ENCODE data around the gene RBSN.

The RBSN gene

DNA sequence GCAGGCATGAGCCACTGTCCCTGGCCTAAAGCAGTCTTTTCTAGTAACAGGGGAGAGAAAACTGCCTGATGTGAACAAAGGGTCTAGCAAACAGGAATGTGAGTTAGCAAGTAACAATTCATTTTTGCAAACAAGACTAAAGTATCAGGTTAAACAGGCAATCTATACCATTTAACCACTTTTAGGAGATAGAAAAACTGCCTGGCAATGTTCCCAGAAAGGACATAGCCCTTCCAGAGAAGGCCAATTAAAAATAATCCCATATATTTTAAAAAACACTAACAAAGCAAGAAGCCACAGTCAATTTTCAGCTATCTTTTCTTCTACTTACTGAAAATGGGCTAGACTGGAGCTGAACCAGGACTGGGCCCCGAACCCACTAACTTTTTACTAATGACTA lies 6.3 kb downstream of the RBSN start:
- H3K4me3 ChIP-seq (ENCODE audit: low read depth, low read length): no peak overlapping the region
- no peaks in the 10 kb centered on the region for H3K4me1 ChIP-seq
- TF ChIP-seq, protein P1, sequence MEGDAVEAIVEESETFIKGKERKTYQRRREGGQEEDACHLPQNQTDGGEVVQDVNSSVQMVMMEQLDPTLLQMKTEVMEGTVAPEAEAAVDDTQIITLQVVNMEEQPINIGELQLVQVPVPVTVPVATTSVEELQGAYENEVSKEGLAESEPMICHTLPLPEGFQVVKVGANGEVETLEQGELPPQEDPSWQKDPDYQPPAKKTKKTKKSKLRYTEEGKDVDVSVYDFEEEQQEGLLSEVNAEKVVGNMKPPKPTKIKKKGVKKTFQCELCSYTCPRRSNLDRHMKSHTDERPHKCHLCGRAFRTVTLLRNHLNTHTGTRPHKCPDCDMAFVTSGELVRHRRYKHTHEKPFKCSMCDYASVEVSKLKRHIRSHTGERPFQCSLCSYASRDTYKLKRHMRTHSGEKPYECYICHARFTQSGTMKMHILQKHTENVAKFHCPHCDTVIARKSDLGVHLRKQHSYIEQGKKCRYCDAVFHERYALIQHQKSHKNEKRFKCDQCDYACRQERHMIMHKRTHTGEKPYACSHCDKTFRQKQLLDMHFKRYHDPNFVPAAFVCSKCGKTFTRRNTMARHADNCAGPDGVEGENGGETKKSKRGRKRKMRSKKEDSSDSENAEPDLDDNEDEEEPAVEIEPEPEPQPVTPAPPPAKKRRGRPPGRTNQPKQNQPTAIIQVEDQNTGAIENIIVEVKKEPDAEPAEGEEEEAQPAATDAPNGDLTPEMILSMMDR (IDR thresholded peaks at IDR 0.05; ENCODE audit: low read depth, low read length): no peak
- no peak for DNase-seq
- no peaks in the 10 kb centered on the region for H3K36me3 ChIP-seq
- H3K9me3 ChIP-seq: no peaks in the 10 kb centered on the region
- H3K27me3 ChIP-seq: no peaks in the 10 kb centered on the region

DNA sequence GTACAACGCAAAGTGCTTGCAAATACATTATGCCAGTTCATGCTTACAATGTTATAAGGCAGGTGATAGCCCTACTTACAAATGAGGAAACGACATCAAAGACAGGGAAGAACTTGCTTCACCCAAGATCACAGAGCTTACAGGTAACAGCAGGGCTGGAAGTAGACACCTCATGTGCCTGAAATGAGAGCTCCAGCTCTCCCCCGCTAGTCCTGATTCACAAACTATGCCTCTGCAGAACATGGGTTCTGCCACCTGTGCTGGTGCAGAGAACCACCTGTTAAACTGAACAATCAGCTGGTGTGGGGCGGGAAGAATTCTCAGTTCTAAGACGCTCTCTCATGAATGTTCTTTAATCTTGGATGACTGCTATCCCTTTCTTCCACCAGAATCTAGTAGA lies 7.4 kb downstream of the RBSN start:
- Histone ChIP-seq H3K36me3 (no peaks in the 10 kb centered on the region), H3K4me1 (no peaks in the 10 kb centered on the region), H3K4me3 (ENCODE audit: low read depth, low read length) (no peak overlapping the region), H3K9me3 (no peaks in the 10 kb centered on the region), H3K27me3 (no peaks in the 10 kb centered on the region)
- DNase-seq: no peak
- TF ChIP-seq, protein P1 (IDR thresholded peaks at IDR 0.05; ENCODE audit: low read depth, low read length): no peak

DNA sequence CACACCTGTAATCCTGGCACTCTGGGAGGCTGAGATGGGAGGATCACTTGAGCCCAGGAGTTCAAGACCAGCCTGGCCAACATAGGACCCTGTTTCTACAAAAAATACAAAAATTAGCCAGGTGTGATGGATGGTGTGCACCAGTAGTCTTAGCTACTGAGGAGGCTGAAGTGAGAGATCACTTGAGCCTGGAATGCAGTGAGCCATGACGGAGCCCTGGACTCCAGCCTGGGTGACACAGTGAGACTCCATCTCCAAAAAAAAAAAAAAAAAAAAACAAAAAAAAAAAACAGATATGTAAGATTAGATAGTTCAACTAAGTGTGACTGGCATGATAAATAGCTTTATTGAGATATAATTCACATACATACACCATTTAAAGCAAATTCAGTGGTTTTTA lies 9.7 kb downstream of the RBSN start:
- Histone ChIP-seq H3K4me3 (ENCODE audit: low read depth, low read length) (no peak overlapping the region), H3K9me3 (no peaks in the 10 kb centered on the region), H3K36me3 (peaks cover 6% of the 10 kb centered on the region; the same call in 1 of the 2 replicates), H3K4me1 (no peaks in the 10 kb centered on the region), H3K27me3 (no peaks in the 10 kb centered on the region)
- DNase-seq: no peak
- TF ChIP-seq, protein P1 (IDR thresholded peaks at IDR 0.05; ENCODE audit: low read depth, low read length): no peak

DNA sequence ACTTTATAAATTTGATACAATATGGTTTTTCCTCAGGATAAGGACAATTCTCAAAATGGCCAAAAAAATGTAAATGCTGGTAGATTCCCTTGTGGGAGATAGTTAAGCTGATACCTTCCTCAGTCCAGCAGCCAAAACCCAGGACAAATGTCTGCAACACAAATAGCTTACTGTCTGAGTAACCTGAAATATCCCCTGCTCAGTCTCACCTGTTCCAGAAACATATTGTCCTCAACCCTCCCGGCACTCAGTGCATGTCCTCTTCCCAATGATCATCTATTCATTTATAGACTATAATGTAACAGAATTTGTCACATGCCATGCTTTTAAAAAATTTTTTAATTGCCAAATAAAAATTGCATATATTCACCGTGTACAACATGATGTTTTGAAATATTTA lies 12.2 kb downstream of the RBSN start:
- H3K9me3 ChIP-seq: no peaks in the 10 kb centered on the region

DNA sequence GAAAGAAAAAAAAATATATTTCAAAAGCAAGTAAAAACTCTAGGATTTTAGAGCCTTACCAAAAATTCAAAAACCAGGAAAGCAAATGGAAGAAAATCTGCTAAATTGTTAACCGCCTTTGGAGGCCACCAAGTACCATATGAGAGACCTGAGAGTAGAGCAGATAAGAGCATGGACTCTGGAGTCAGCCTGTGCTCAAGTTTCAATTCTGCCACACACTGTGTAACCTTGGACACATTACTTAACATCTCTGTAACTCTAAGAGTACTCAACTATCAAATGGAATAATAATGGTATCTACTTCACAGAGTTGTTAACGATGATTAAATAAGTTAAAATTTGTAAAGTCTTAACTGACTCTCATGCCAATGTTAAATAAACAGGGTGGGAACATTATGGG lies 12.7 kb downstream of the RBSN start:
- DNase-seq: no peak
- H3K9me3 ChIP-seq: no peaks in the 10 kb centered on the region
- TF ChIP-seq, protein P1 (IDR thresholded peaks at IDR 0.05; ENCODE audit: low read depth, low read length): no peak
- peaks cover 6% of the 10 kb centered on the region for H3K36me3 ChIP-seq
- H3K4me3 ChIP-seq (ENCODE audit: low read depth, low read length): no peak overlapping the region
- H3K27me3 ChIP-seq: no peaks in the 10 kb centered on the region
- H3K4me1 ChIP-seq: no peaks in the 10 kb centered on the region

More for the DNA sequence above, 12.2 kb downstream of the RBSN start:
- TF ChIP-seq, protein P1 (IDR thresholded peaks at IDR 0.05; ENCODE audit: low read depth, low read length): no peak
- DNase-seq: no peak
- H3K27me3 ChIP-seq: no peaks in the 10 kb centered on the region
- no peak overlapping the region for H3K4me3 ChIP-seq (ENCODE audit: low read depth, low read length)
- H3K36me3 ChIP-seq: peaks cover 6% of the 10 kb centered on the region
- no peaks in the 10 kb centered on the region for H3K4me1 ChIP-seq

DNA sequence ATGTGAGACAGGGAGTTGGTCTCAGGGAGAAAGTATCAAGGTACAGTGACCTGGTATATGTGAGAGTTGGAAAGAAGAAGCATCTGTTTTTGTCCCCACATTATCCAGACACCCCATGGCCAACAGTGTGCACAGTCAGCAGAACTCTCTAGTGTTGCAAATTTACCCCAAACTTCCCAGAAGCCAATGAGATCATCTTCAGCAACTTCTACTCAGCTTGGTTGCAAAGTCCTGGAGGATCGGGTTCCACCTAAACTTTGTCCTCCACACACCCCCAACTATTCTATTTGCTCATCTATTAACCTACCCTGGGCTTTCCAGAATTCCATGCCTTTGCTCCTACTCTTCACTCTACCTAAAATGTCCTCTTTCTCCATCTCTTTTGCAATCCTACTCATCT lies 15.7 kb downstream of the RBSN start:
- TF ChIP-seq, protein P1 (IDR thresholded peaks at IDR 0.05; ENCODE audit: low read depth, low read length): no peak
- Histone ChIP-seq H3K4me3 (ENCODE audit: low read depth, low read length) (no peak overlapping the region), H3K36me3 (peaks cover 6% of the 10 kb centered on the region), H3K27me3 (no peaks in the 10 kb centered on the region), H3K4me1 (no peaks in the 10 kb centered on the region), H3K9me3 (no peaks in the 10 kb centered on the region)
- no peak for DNase-seq
